Measurements from ENCODE around the gene COMT. TPM values are rescaled to one million over a fixed set of nuclear protein-coding genes. Genes with fewer than 3 reads are reported as not detected.

The COMT gene
- total and polyA plus RNA-seq, 9 of the 15 experiments (the other 6 are each of a cell fraction or from before 2014, with no cell fraction given) = 12.5 to 351 (median 155) TPM

DNA sequence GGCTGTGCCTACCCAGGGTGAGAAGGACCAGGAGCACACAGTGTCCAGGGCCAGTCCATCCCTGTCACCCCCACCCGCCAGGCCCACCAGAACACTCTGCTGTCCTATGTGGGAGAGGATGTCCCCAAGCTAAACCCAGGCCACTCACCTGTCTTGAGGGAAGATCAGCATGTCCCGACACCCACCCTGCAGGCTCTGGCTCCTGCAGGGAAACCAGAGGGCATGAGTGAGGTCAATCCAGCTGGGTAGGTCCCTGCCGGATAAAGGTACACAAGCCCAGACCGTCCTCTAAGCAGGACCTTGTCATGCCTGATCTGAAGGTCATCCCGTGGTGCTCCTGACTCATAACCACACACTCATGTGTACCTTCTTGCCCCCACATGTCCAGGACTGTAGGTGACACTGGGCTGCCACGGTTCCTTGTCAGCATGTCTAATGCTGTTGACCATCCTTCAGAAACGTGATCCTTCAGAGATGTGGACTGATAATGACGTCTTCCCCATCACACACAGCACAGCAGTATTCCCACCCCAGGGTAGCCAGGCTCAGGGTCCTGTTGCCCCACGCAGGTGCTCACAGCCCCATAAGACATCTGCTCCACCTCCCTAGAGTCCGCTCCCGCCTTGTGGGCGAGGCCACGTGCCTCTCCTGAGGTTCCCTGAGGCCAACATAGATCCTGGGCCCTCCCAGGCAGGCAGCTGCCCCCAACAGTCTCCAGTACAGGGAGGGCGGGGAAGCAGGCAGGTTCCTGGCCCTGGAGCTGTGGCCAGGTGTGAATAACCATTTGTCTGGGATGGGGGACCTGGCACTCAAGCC, 68.9 kb downstream of the COMT start (continued):
- TF ChIP-seq, protein P1, sequence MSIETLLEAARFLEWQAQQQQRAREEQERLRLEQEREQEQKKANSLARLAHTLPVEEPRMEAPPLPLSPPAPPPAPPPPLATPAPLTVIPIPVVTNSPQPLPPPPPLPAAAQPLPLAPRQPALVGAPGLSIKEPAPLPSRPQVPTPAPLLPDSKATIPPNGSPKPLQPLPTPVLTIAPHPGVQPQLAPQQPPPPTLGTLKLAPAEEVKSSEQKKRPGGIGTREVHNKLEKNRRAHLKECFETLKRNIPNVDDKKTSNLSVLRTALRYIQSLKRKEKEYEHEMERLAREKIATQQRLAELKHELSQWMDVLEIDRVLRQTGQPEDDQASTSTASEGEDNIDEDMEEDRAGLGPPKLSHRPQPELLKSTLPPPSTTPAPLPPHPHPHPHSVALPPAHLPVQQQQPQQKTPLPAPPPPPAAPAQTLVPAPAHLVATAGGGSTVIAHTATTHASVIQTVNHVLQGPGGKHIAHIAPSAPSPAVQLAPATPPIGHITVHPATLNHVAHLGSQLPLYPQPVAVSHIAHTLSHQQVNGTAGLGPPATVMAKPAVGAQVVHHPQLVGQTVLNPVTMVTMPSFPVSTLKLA (conservative IDR thresholded peaks at IDR 0.05) = no peak
- TF ChIP-seq HDAC2 (IDR thresholded peaks at IDR 0.05) (peak; percentile 36; the same call in 1 of the 2 replicates), ZNF584 (CRISPR knock-in tag; IDR thresholded peaks at IDR 0.05; ENCODE audit: low read depth) (no peak), TRIM28 (IDR thresholded peaks at IDR 0.05) (no peak), RCOR1 (IDR thresholded peaks at IDR 0.05; ENCODE audit: borderline replicate concordance in 1 of 2, low read depth in 2 of 2, low read length in 2 of 2) (peak; percentile 6 to 43; a peak in 1 of 4 replicates), SRSF7 (optimal IDR thresholded peaks at IDR 0.05; ENCODE audit: low read depth, low read length) (no peak), E2F3 (CRISPR knock-in tag; IDR thresholded peaks at IDR 0.05) (peak; percentile 12; the same call in 1 of the 2 replicates), ATF7 (IDR thresholded peaks at IDR 0.05) (no peak), RBM22 (IDR thresholded peaks at IDR 0.05; ENCODE audit: low read depth, low read length, poor library complexity, severe bottlenecking) (no peak), MED1 (CRISPR knock-in tag; IDR thresholded peaks at IDR 0.05; ENCODE audit: borderline replicate concordance) (no peak), SMARCC2 (IDR thresholded peaks at IDR 0.05; ENCODE audit: low read depth) (no peak), HDAC1 (IDR thresholded peaks at IDR 0.05) (peak in 1 of 2 experiments; percentile 80; a peak in 2 of 4 replicates), SAP30 (IDR thresholded peaks at IDR 0.05; ENCODE audit: borderline replicate concordance, insufficient read depth, low read depth, low read length, poor library complexity, severe bottlenecking) (peak; percentile 14), ZNF785 (CRISPR knock-in tag; IDR thresholded peaks at IDR 0.05) (0 out of 2 replicates have a peak, but pooled peaks have one; percentile 60), POLR3A (IDR thresholded peaks at IDR 0.05; ENCODE audit: borderline replicate concordance, extremely low read depth, insufficient read depth, insufficient read length) (no peak), ELF4 (CRISPR knock-in tag; IDR thresholded peaks at IDR 0.05) (peak; percentile 24; the same call in 1 of the 2 replicates), MAZ (CRISPR knock-in tag; conservative IDR thresholded peaks at IDR 0.05 in 1 of 2, IDR thresholded peaks at IDR 0.05 in 1 of 2) (peak in 1 of 2 experiments; percentile 43; a peak in 1 of 4 replicates), POLR2B (IDR thresholded peaks at IDR 0.05; ENCODE audit: low read depth, partially characterized antibody) (no peak)
- TF ChIP-seq, protein P2, sequence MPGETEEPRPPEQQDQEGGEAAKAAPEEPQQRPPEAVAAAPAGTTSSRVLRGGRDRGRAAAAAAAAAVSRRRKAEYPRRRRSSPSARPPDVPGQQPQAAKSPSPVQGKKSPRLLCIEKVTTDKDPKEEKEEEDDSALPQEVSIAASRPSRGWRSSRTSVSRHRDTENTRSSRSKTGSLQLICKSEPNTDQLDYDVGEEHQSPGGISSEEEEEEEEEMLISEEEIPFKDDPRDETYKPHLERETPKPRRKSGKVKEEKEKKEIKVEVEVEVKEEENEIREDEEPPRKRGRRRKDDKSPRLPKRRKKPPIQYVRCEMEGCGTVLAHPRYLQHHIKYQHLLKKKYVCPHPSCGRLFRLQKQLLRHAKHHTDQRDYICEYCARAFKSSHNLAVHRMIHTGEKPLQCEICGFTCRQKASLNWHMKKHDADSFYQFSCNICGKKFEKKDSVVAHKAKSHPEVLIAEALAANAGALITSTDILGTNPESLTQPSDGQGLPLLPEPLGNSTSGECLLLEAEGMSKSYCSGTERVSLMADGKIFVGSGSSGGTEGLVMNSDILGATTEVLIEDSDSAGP (CRISPR knock-in tag; IDR thresholded peaks at IDR 0.05) = no peak
- TF ChIP-seq, protein P3, sequence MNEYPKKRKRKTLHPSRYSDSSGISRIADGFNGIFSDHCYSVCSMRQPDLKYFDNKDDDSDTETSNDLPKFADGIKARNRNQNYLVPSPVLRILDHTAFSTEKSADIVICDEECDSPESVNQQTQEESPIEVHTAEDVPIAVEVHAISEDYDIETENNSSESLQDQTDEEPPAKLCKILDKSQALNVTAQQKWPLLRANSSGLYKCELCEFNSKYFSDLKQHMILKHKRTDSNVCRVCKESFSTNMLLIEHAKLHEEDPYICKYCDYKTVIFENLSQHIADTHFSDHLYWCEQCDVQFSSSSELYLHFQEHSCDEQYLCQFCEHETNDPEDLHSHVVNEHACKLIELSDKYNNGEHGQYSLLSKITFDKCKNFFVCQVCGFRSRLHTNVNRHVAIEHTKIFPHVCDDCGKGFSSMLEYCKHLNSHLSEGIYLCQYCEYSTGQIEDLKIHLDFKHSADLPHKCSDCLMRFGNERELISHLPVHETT (CRISPR knock-in tag; conservative IDR thresholded peaks at IDR 0.05 in 1 of 2, IDR thresholded peaks at IDR 0.05 in 1 of 2) = no peak
